ENCODE data around the gene NKD1.

Gene NKD1

GRCh38 chr16:50675686-50676610, 127.8 kb downstream of the NKD1 start:
- CTCF ChIA-PET, result interaction anchor here (1.2 to 13.5 kb wide), 3 partner anchors 10 to 651 kb away, joined by 3 to 160 read pairs (median 98); partner anchors contain the start of gene CNEP1R1
- H3K4me3 ChIP-seq (ENCODE audit: low read depth, low read length), result no peak overlapping the region
- no peak for TF ChIP-seq CTCF (IDR thresholded peaks at IDR 0.05; ENCODE audit: insufficient read depth, low read length, missing control alignments)
- POLR2A ChIA-PET, result no interaction called here
- no peak for DNase-seq (ENCODE audit: low read depth, low spot score)

- no peak overlapping the region for H3K4me3 ChIP-seq (ENCODE audit: low read depth, low read length)
- no peak for DNase-seq (ENCODE audit: low read depth, low spot score)
- ChIA-PET CTCF (interaction anchor here (0.9 to 10.4 kb wide), 3 partner anchors 11 to 130 kb away, joined by 3 to 98 read pairs (median 3); no protein-coding TSS in a partner anchor), POLR2A (no interaction called here)
- no peak for TF ChIP-seq CTCF (IDR thresholded peaks at IDR 0.05; ENCODE audit: insufficient read depth, low read length, missing control alignments)
These were observed 128.6 kb downstream of the NKD1 start for GRCh38 chr16:50676684-50677225.

- H3K4me3 ChIP-seq (ENCODE audit: low read depth, low read length), result no peak overlapping the region
- POLR2A ChIA-PET, result no interaction called here
- CTCF ChIA-PET, result interaction anchor here (0.9 to 10.4 kb wide), 3 partner anchors 11 to 129 kb away, joined by 3 to 98 read pairs (median 3); no protein-coding TSS in a partner anchor
- DNase-seq (ENCODE audit: low read depth, low spot score), result no peak
- peak; percentile 7 for TF ChIP-seq CTCF (IDR thresholded peaks at IDR 0.05; ENCODE audit: insufficient read depth, low read length, missing control alignments)
These were observed 129.2 kb downstream of the NKD1 start for GRCh38 chr16:50677351-50677750.

GRCh38 chr16:50678531-50678930, 130.3 kb downstream of the NKD1 start:
- TF ChIP-seq CTCF (IDR thresholded peaks at IDR 0.05; ENCODE audit: insufficient read depth, low read length, missing control alignments), result no peak
- CTCF ChIA-PET, result interaction anchor here (1.4 to 10.4 kb wide), 2 partner anchors 12 to 17 kb away, joined by 3 to 98 read pairs; no protein-coding TSS in a partner anchor
- DNase-seq (ENCODE audit: low read depth, low spot score), result no peak
- POLR2A ChIA-PET, result no interaction called here
- no peak overlapping the region for H3K4me3 ChIP-seq (ENCODE audit: low read depth, low read length)

- no peak for TF ChIP-seq CTCF (IDR thresholded peaks at IDR 0.05; ENCODE audit: insufficient read depth, low read length, missing control alignments)
- DNase-seq (ENCODE audit: low read depth, low spot score), result no peak
- CTCF ChIA-PET, result interaction anchor here (1.4 to 10.4 kb wide), 2 partner anchors 13 to 18 kb away, joined by 3 to 98 read pairs; no protein-coding TSS in a partner anchor
- POLR2A ChIA-PET, result no interaction called here
- H3K4me3 ChIP-seq (ENCODE audit: low read depth, low read length), result no peak overlapping the region
These were observed 131.1 kb downstream of the NKD1 start for GRCh38 chr16:50679266-50679665.
